Psoas muscle (tissue), 8 donors: ENCODE measurements around the gene HLA-DOB. TPM values are rescaled to one million over a fixed set of nuclear protein-coding genes. Genes with fewer than 3 reads are reported as not detected.

Experiments used
- ATAC-seq, 4 donors: fragments of 200-7000 bp; cut with Tn5 transposase; one replicate each; pipeline ENCODE4 v1.9.1; 2020; ENCODE audit warnings: moderate library complexity in 3 of 4, mild to moderate bottlenecking in 2 of 4
- DNase-seq, 2 donors: peaks; one replicate each; pipeline ENCODE4 v3.0.0-alpha.2; 2020
- H3K27ac ChIP-seq: fragments of 200-600 bp; one replicate; pipeline ENCODE4 v1.8.0; 2022
- H3K27me3 ChIP-seq, 3 donors: fragments of 200-600 bp in 1 of 3; one replicate each; pipeline versions ENCODE4 v1.6.1 to v1.8.0; 2013 to 2022; ENCODE audit warnings: low read length in 2 of 3, mild to moderate bottlenecking in 2 of 3, moderate library complexity in 1 of 3; ENCODE audit not compliant: insufficient read depth in 3 of 3
- H3K36me3 ChIP-seq, 2 donors: fragments of 200-600 bp in 1 of 2; one replicate each; pipeline versions ENCODE4 v1.6.1 to v1.8.0; 2013 to 2022; ENCODE audit warnings: low read depth in 1 of 2, mild to moderate bottlenecking in 1 of 2, moderate library complexity in 1 of 2; ENCODE audit not compliant: insufficient read depth in 1 of 2
- H3K4me1 ChIP-seq: fragments of 200-600 bp; one replicate; pipeline ENCODE4 v1.8.0; 2022
- H3K4me3 ChIP-seq: fragments of 200-600 bp; one replicate; pipeline ENCODE4 v1.8.0; 2022; ENCODE audit warnings: mild to moderate bottlenecking
- H3K9me3 ChIP-seq: fragments of 200-600 bp; one replicate; pipeline ENCODE4 v1.8.0; 2022
- WGBS, 3 donors: extraction: QIAGEN DNeasy Blood & Tissue Kit; methylation state at CpG; one replicate each; pipeline versions ENCODE4 v1.1.6 to v1.1.7; 2013; 5-methylcytosine and 5-hydroxymethylcytosine counted together
- intact Hi-C, 2 donors: fragments of 100-400 bp; cut with DNase I; formaldehyde crosslinking; loops; one replicate each; pipeline versions ENCODE4 v1.11.0 to v1.14.2; 2022
- polyA plus RNA-seq, 3 donors: library from polyadenylated mRNA; stranded (reverse); fragments of 200-250 nt; gene quantifications; one replicate each; pipeline ENCODE4 v1.2.3, GENCODE V29; 2013
- total RNA-seq, 4 donors: library from RNA; stranded (reverse); fragmentation: NEBNext Ultra II Directional in 2 of 4; extraction: Animal tissue kit (Norgen Biotek cat#: 25700) in 2 of 4; gene quantifications; one replicate each; pipeline versions ENCODE4 v1.2.1 to v1.2.4, GENCODE V29; 2021 to 2023
- TF ChIP-seq, protein P1 (sequence below): fragments of 200-600 bp; IDR thresholded peaks from one replicate; pipeline ENCODE4 v1.8.0; 2022; ENCODE audit warnings: antibody characterized with exemption
- donor health status: healthy with polysubstance abuse.
- donor health status: DM: no; HTN: no; CAD: no; lungs with moderate emphysema.
- donor health status: Bipolar disorder and iron deficiency.
- donor health status: healthy.
- donor health status: DM: yes; HTN: yes; CAD: no.
- donor health status: DM: no; HTN: no; CAD: no.
- donor health status: DM: no; HTN: no; CAD: no.
- donor health status: DM: yes; HTN: yes; CAD: no.

HLA-DOB gene
- total and polyA plus RNA-seq, 7 donors: 0.10 to 0.25 (median 0.20) TPM; not detected in 3

- ATAC-seq: no peak
- no peaks in the 10 kb centered on the region for H3K9me3 ChIP-seq
- H3K27ac ChIP-seq: no peak overlapping the region
- 61 to 73% (median 71%) methylated on average over 2 of the region's 2 CpGs for WGBS, 3 donors
- TF ChIP-seq, protein P1, sequence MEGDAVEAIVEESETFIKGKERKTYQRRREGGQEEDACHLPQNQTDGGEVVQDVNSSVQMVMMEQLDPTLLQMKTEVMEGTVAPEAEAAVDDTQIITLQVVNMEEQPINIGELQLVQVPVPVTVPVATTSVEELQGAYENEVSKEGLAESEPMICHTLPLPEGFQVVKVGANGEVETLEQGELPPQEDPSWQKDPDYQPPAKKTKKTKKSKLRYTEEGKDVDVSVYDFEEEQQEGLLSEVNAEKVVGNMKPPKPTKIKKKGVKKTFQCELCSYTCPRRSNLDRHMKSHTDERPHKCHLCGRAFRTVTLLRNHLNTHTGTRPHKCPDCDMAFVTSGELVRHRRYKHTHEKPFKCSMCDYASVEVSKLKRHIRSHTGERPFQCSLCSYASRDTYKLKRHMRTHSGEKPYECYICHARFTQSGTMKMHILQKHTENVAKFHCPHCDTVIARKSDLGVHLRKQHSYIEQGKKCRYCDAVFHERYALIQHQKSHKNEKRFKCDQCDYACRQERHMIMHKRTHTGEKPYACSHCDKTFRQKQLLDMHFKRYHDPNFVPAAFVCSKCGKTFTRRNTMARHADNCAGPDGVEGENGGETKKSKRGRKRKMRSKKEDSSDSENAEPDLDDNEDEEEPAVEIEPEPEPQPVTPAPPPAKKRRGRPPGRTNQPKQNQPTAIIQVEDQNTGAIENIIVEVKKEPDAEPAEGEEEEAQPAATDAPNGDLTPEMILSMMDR: no peak
- intact Hi-C loops: no loop called here
- no peak for DNase-seq
- H3K4me3 ChIP-seq: no peak overlapping the region
- H3K36me3 ChIP-seq: no peaks in the 10 kb centered on the region
- peaks cover 3% of the 10 kb centered on the region for H3K4me1 ChIP-seq
- no peaks in the 10 kb centered on the region for H3K27me3 ChIP-seq
Observed at GRCh38 chr6:32818867-32819266, 2.1 kb upstream of the HLA-DOB start.

DNA sequence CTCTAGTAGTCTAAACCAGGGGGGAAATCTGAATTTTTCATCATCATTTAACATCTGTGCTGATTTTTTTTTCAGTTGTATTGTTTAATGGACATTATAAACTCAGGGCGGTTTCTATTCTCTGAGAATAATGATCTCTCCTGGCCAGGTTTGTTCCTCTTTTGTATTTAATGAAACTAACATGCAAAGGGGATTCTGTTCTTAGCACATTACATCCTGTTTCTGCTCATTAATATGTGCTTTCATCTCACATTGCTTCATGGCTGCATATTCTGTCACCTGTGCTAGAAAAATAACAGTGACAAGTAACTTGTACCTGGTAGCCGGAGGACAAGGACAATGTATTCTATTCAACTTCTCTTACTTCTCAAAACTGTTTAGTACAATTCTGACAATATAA is 806 bp downstream of the HLA-DOB start:
- Histone ChIP-seq H3K4me1 (peaks cover 3% of the 10 kb centered on the region), H3K27me3 (no peaks in the 10 kb centered on the region), H3K27ac (no peak overlapping the region), H3K36me3 (no peaks in the 10 kb centered on the region), H3K9me3 (no peaks in the 10 kb centered on the region), H3K4me3 (no peak overlapping the region)
- no peak for DNase-seq
- ATAC-seq: no peak
- TF ChIP-seq, protein P1: no peak
- 72 to 88% (median 81%) methylated on average over 2 of the region's 2 CpGs for WGBS, 3 donors
- intact Hi-C loops: no loop called here

- peak overlapping the region; percentile 4 for H3K4me3 ChIP-seq
- no peaks in the 10 kb centered on the region for H3K27me3 ChIP-seq
- intact Hi-C loops: no loop called here
- H3K4me1 ChIP-seq: peaks cover 3% of the 10 kb centered on the region
- ATAC-seq (no peak), DNase-seq (no peak)
- TF ChIP-seq, protein P1: no peak
- no peaks in the 10 kb centered on the region for H3K9me3 ChIP-seq
- H3K36me3 ChIP-seq: no peaks in the 10 kb centered on the region
- WGBS, 3 donors: 68 to 74% (median 74%) methylated on average over 5 of the region's 5 CpGs
- no peak overlapping the region for H3K27ac ChIP-seq
Observed at GRCh38 chr6:32815115-32815514, 1.7 kb downstream of the HLA-DOB start.

DNA sequence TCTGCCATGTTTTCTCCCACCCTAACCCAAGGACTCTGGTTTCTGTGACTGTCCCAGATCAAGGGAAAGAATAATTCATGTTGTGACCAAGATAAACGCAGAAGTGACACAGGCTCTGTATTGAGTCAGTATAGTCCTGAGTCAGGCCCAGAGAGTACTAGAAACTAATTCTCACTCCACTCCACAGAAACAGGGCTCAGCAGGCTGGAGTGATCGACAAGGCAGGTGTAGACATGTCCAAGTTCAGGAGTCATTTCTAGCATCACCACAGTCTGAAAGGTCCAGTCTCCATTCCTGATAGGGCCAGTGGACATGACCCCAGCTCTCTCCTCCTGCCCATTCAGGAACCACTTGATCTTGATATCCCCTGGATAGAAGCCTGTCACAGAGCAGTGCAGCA is 2.7 kb downstream of the HLA-DOB start:
- H3K27ac ChIP-seq: no peak overlapping the region
- H3K36me3 ChIP-seq: no peaks in the 10 kb centered on the region
- DNase-seq (no peak), ATAC-seq (no peak)
- TF ChIP-seq, protein P1: no peak
- intact Hi-C loops: no loop called here
- 67 to 97% (median 92%) methylated on average over 2 of the region's 2 CpGs for WGBS, 3 donors
- H3K4me1 ChIP-seq: no peaks in the 10 kb centered on the region
- H3K27me3 ChIP-seq: peaks cover 0 to under 1% (median 0%) of the 10 kb centered on the region in 3 donors
- no peaks in the 10 kb centered on the region for H3K9me3 ChIP-seq
- H3K4me3 ChIP-seq: no peak overlapping the region

DNA sequence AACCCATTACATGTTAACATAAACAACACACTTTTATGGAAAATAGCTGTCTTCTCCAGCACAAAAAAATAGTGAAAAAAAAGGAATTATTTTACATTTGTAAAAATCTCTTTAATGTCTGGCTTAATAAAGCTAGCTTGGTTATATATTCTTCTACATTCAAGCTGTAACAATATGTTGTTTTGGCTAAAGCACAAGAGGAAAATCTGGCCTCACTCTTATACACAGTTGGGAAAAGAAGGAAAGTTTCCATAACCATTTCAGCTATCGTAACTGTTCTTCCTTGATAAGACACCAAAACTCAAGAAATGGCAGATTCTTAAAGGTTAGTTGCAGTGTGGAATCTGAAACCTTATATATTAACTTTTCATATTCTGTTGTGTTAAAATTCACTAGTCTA is 7.6 kb downstream of the HLA-DOB start:
- no peaks in the 10 kb centered on the region for H3K36me3 ChIP-seq
- H3K27me3 ChIP-seq: peaks cover 0 to 20% (median 2%) of the 10 kb centered on the region in 3 donors
- no peak for DNase-seq
- no peaks in the 10 kb centered on the region for H3K4me1 ChIP-seq
- ATAC-seq: no peak
- TF ChIP-seq, protein P1: no peak
- 0 to 41% (median 37%) methylated on average over 1 of the region's 1 CpG for WGBS, 3 donors
- H3K9me3 ChIP-seq: no peaks in the 10 kb centered on the region
- intact Hi-C loops: no loop called here
- H3K27ac ChIP-seq: no peak overlapping the region
- H3K4me3 ChIP-seq: no peak overlapping the region
